CD8-positive, alpha-beta memory T cell (primary cell): Measurements from ENCODE around the gene THRAP3. TPM values are rescaled to one million over a fixed set of nuclear protein-coding genes. Genes with fewer than 3 reads are reported as not detected.
A peak's percentile ranks its signal among the peaks of the same experiment; 100 is the strongest.
"Not testable (repeated sequence)": the region's sequence is repeated elsewhere in the genome, so short reads cannot be mapped to it uniquely, and the experiment has no call there.

Source experiments
- CTCF ChIA-PET: fragments of 350-600 bp; sonication (Branson Sonifier 250); formaldehyde crosslinking; loops from one replicate; lab custom pipeline; 2021; ENCODE audit warnings: antibody characterized with exemption; lab: Charles Lee
- POLR2A ChIA-PET: fragments of 350-600 bp; sonication (Branson Sonifier 250); formaldehyde crosslinking; loops from one replicate; lab custom pipeline; 2021; ENCODE audit warnings: antibody characterized with exemption; lab: Charles Lee
- DNase-seq, 5 donors: peaks; one replicate each; pipeline versions ENCODE4 v3.0.0 to v3.0.0-alpha.2; 2020 to 2022; ENCODE audit warnings: mixed read lengths in 1 of 5
- H3K27ac ChIP-seq: one replicate; pipeline ENCODE4 v1.7.0; 2013; ENCODE audit warnings: low read depth, mild to moderate bottlenecking, low read length, moderate library complexity
- H3K27me3 ChIP-seq: 2 replicates; pipeline ENCODE4 v1.7.0; 2013; ENCODE audit warnings: low read length, mild to moderate bottlenecking; ENCODE audit not compliant: insufficient read depth, poor library complexity, severe bottlenecking
- H3K36me3 ChIP-seq: 2 replicates; pipeline ENCODE4 v1.7.0; 2013; ENCODE audit warnings: mild to moderate bottlenecking, low read length, moderate library complexity; ENCODE audit not compliant: insufficient read depth
- H3K4me1 ChIP-seq: 2 replicates; pipeline ENCODE4 v1.7.0; 2013; ENCODE audit warnings: mild to moderate bottlenecking, low read length, moderate library complexity; ENCODE audit not compliant: insufficient read depth
- H3K4me3 ChIP-seq: 2 replicates; pipeline ENCODE4 v1.7.0; 2013; ENCODE audit warnings: mild to moderate bottlenecking, low read length
- H3K9me3 ChIP-seq: 2 replicates; pipeline ENCODE4 v1.7.0; 2013; ENCODE audit warnings: mild to moderate bottlenecking, low read length
- H3K27ac Mint-ChIP-seq, 8 donors: one replicate each; pipeline ENCODE4 v1.8.0; 2020 to 2021; ENCODE audit warnings: mixed read lengths in 8 of 8, mild to moderate bottlenecking in 6 of 8, inconsistent platforms in 3 of 8, moderate library complexity in 3 of 8
- H3K27me3 Mint-ChIP-seq, 2 donors: one replicate each; pipeline ENCODE4 v1.8.0; 2020 to 2021; ENCODE audit warnings: mixed read lengths in 2 of 2, mild to moderate bottlenecking in 1 of 2, moderate library complexity in 1 of 2
- H3K36me3 Mint-ChIP-seq, 3 donors: one replicate each; pipeline ENCODE4 v1.8.0; 2020 to 2021; ENCODE audit warnings: mixed read lengths in 3 of 3, inconsistent platforms in 1 of 3, mild to moderate bottlenecking in 1 of 3
- H3K4me1 Mint-ChIP-seq, 3 donors: one replicate each; pipeline ENCODE4 v1.8.0; 2020 to 2021; ENCODE audit warnings: mixed read lengths in 3 of 3, inconsistent platforms in 1 of 3, mild to moderate bottlenecking in 1 of 3
- H3K4me3 Mint-ChIP-seq, 7 donors: one replicate each; pipeline ENCODE4 v1.8.0; 2020 to 2021; ENCODE audit warnings: mixed read lengths in 7 of 7, mild to moderate bottlenecking in 6 of 7, moderate library complexity in 4 of 7, inconsistent platforms in 2 of 7
- H3K9me3 Mint-ChIP-seq, 5 donors: one replicate each; pipeline ENCODE4 v1.8.0; 2020 to 2022; ENCODE audit warnings: mixed read lengths in 5 of 5, mild to moderate bottlenecking in 3 of 5, moderate library complexity in 2 of 5, inconsistent platforms in 1 of 5
- polyA plus RNA-seq: library from polyadenylated mRNA; unstranded; fragments of 300-500 nt; fragmentation: Illumina TruSeq; gene quantifications from one replicate; pipeline ENCODE4 v1.2.3, GENCODE V29; 2021
- total RNA-seq, 2 experiments: library from RNA; stranded (reverse); gene quantifications; one replicate each; pipeline ENCODE4 v1.2.3, GENCODE V29; 2021

The THRAP3 gene
- total and polyA plus RNA-seq, 3 experiments from 2014 or later = 100 to 168 (median 167) TPM

DNA sequence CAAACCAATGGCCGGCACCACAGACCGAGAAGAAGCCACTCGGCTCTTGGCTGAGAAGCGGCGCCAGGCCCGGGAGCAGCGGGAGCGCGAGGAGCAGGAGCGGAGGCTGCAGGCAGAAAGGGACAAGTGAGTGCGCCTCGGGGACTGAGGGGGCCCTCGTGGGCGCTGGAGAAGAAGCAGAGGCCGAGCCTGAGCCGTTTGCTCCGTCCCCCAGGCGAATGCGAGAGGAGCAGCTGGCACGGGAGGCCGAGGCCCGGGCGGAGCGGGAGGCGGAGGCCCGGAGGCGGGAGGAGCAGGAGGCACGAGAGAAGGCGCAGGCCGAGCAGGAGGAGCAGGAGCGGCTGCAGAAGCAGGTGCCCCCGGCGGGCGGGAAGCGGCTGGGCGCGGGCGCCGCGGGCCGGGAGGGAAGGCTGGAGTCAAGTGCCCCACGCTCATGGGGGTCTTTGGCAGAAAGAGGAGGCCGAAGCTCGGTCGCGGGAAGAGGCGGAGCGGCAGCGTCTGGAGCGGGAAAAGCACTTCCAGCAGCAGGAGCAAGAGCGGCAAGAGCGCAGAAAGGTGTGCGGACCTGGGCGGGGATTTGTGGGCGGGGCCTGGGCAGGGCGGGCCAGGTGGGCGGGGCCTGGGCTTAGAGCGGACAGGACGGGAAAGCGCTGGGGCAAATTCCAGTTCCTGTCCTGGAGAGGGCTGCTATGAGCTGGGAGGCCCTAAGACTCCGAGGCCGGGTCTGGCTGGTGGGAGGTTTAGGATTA, 45.6 kb upstream of the THRAP3 start:
- Mint-ChIP-seq H3K27me3 (no peaks in the 10 kb centered on the region), H3K9me3 (no peaks in the 10 kb centered on the region), H3K4me3 (no peak overlapping the region), H3K36me3 (peaks cover 4 to 74% (median 9%) of the 10 kb centered on the region in 3 donors), H3K27ac (no peak overlapping the region), H3K4me1 (peaks cover 10 to 17% (median 10%) of the 10 kb centered on the region in 3 donors)
- DNase-seq = no peak
- Histone ChIP-seq H3K4me1 (no peaks in the 10 kb centered on the region), H3K4me3 (no peak overlapping the region), H3K27ac (no peak overlapping the region), H3K27me3 (no peaks in the 10 kb centered on the region), H3K9me3 (no peaks in the 10 kb centered on the region), H3K36me3 (peaks cover 43% of the 10 kb centered on the region)
- ChIA-PET CTCF (interaction anchor here (2.0 kb wide), 1 partner anchor 10 kb away, joined by 7 read pairs; no protein-coding TSS in a partner anchor), POLR2A (no interaction called here)

DNA sequence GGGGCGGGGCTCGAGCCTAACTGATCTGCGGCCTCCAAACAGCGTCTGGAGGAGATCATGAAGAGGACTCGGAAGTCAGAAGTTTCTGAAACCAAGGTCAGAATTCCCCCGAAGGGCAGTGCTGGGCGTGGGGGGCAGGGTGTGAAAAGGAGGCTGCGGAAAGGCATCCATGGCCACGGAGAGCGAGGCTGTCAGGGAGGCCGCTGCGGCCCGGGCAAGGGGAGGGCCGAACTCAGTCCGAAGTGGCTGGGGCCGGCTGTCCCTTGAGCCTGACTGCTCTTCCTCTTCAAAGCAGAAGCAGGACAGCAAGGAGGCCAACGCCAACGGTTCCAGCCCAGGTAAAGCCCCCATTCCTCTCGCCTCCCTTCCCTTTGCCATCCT, 45.0 kb upstream of the THRAP3 start:
- H3K36me3 Mint-ChIP-seq = peaks cover 0 to 68% (median 6%) of the 10 kb centered on the region in 3 donors
- ChIA-PET CTCF (interaction anchor here (2.0 kb wide), 1 partner anchor 9 kb away, joined by 7 read pairs; no protein-coding TSS in a partner anchor), POLR2A (no interaction called here)
- no peak for DNase-seq
- H3K9me3 Mint-ChIP-seq = no peaks in the 10 kb centered on the region
- no peaks in the 10 kb centered on the region for H3K27me3 Mint-ChIP-seq
- Histone ChIP-seq H3K27me3 (no peaks in the 10 kb centered on the region), H3K4me1 (no peaks in the 10 kb centered on the region), H3K4me3 (no peak overlapping the region), H3K9me3 (no peaks in the 10 kb centered on the region), H3K27ac (no peak overlapping the region), H3K36me3 (peaks cover 37% of the 10 kb centered on the region)
- H3K4me1 Mint-ChIP-seq = peaks cover 5 to 11% (median 7%) of the 10 kb centered on the region in 3 donors
- no peak overlapping the region for H3K4me3 Mint-ChIP-seq
- H3K27ac Mint-ChIP-seq = no peak overlapping the region

DNA sequence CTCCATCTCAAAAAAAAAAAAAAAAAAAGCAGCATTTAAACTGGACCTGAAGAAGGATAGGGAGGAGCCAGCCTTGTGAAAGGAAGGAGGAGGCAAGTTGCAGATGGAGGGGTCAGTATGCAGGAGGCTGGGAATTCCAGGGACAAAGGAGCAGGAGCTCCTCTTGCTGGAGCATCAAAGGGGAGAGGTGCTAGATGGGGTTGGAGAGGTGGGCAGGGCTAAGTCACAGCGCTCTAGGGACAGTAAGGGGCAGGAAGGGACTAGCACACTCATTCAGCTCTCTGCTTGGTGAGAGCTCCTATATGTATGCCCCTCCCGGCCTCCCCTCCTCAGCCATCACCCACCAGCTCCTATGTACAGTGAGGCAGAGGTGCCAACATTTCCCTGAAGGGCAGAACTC, 41.5 kb upstream of the THRAP3 start:
- Histone ChIP-seq H3K36me3 (peaks cover 18% of the 10 kb centered on the region), H3K27me3 (no peaks in the 10 kb centered on the region), H3K4me1 (peaks cover 2% of the 10 kb centered on the region), H3K9me3 (no peaks in the 10 kb centered on the region), H3K27ac (no peak overlapping the region), H3K4me3 (no peak overlapping the region)
- POLR2A ChIA-PET = interaction anchor here (0.6 to 1.6 kb wide), 5 partner anchors 21 to 36 kb away, joined by 3 to 11 read pairs (median 5); partner anchors contain the start of gene MAP7D1
- Mint-ChIP-seq H3K4me1 (peaks cover 5 to 12% (median 9%) of the 10 kb centered on the region in 3 donors), H3K4me3 (no peak overlapping the region), H3K9me3 (no peaks in the 10 kb centered on the region), H3K36me3 (peaks cover 0 to 39% (median 6%) of the 10 kb centered on the region in 3 donors), H3K27ac (peak overlapping the region in 5 of 8 donors; percentile 37 to 93 (median 46)), H3K27me3 (peaks cover 0 to 1% of the 10 kb centered on the region in 2 donors)
- CTCF ChIA-PET = interaction anchor here (0.7 to 2.8 kb wide), 11 partner anchors 11 to 103 kb away, joined by 3 to 31 read pairs (median 4); partner anchors contain the start of gene TRAPPC3
- no peak for DNase-seq

DNA sequence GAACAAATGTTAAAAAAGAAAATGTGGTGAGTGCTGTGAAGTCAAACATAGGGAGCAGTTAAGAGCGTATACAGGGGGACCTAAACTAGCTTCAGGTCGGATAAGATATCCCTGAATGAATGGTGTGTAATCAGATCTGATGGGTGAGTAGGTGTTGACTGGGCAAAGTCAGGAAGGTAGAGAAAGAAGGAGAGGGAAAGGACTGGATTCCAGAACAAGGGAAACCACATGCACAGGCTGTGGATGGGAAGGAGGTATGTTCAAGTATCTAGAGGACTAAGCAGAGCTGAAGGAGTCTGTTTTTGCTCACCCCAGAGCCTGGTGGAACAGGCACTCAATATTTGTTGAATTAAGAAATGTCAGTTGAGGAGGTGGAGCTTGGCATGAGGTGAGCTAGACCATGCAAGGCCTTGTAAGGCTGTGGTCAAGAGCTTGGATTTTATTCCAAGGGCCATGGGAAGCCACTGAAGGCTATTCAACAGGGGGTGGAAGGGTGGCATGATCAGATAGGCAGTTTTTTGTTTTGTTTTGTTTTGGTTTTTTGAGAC, 40.9 kb upstream of the THRAP3 start:
- Histone ChIP-seq H3K4me1 (peaks cover 5% of the 10 kb centered on the region), H3K27me3 (no peaks in the 10 kb centered on the region), H3K4me3 (no peak overlapping the region), H3K36me3 (peaks cover 17% of the 10 kb centered on the region), H3K9me3 (no peaks in the 10 kb centered on the region), H3K27ac (no peak overlapping the region)
- no peak overlapping the region for H3K4me3 Mint-ChIP-seq
- no peak for DNase-seq
- peaks cover 10 to 17% (median 15%) of the 10 kb centered on the region in 3 donors for H3K4me1 Mint-ChIP-seq
- ChIA-PET POLR2A (interaction anchor here (0.6 to 1.6 kb wide), 5 partner anchors 22 to 36 kb away, joined by 3 to 11 read pairs (median 5); partner anchors contain the start of gene MAP7D1), CTCF (interaction anchor here (0.8 to 2.8 kb wide), 10 partner anchors 11 to 102 kb away, joined by 3 to 31 read pairs (median 4); partner anchors contain the start of gene TRAPPC3)
- H3K9me3 Mint-ChIP-seq = no peaks in the 10 kb centered on the region
- H3K27me3 Mint-ChIP-seq = peaks cover 0 to 1% of the 10 kb centered on the region in 2 donors
- peak overlapping the region in 5 of 8 donors; percentile 30 to 93 (median 48) for H3K27ac Mint-ChIP-seq
- peaks cover 0 to 36% (median 6%) of the 10 kb centered on the region in 3 donors for H3K36me3 Mint-ChIP-seq

DNA sequence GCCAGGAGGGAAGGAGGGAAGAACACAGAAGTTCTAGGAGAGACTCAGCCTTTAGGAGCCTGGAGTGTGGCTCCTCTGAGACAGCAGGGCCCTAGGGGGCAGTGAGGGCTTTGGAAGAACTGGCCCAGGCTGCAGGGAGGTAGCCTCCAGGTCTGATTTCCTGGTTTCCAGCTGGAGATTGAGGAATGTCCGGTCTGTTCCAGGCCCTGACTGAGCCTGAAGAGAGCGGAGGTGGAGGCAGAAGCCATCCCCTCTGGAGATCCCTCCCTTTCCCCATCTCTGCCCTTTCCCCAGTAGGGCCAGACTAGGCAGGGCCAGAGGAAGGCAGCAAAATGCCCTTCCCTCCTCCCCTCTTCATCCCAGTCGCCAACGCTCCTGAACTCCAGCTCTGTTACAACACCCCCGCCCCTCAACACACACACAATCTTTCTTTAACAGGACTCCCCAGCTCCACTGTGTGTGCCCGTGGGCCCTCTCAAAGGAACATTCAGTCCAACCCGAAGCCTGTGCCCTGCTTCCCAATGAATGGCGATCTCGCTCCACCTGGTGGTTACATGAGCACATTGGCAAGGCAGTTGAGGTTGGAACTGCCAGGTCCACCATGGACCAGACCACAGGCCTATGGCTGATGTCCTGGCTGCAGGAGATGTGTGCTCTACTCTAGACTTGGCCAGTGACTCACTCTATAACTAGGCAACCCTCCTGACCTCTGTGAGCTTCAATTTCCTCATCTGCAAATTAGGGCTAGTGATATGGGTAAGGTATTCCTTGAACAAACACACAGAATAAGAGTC, 36.2 kb upstream of the THRAP3 start:
- Mint-ChIP-seq H3K27ac (peak overlapping the region; percentile 0 to 94 (median 86)), H3K4me3 (no peak overlapping the region), H3K27me3 (peaks cover 0 to 1% of the 10 kb centered on the region in 2 donors), H3K36me3 (no peaks in the 10 kb centered on the region), H3K4me1 (peaks cover 8 to 15% (median 12%) of the 10 kb centered on the region in 3 donors), H3K9me3 (no peaks in the 10 kb centered on the region)
- ChIA-PET POLR2A (interaction anchor here (1.0 to 2.0 kb wide), 4 partner anchors 32 to 98 kb away, joined by 4 to 22 read pairs (median 6); partner anchors contain the start of genes MAP7D1, THRAP3 and TRAPPC3), CTCF (interaction anchor here (0.6 to 9.7 kb wide), 32 partner anchors 9 to 199 kb away, joined by 3 to 190 read pairs (median 5); partner anchors contain the start of genes MAP7D1, THRAP3 and TRAPPC3)
- DNase-seq = peak; percentile 67 to 89 (median 76)
- Histone ChIP-seq H3K27ac (no peak overlapping the region), H3K36me3 (no peaks in the 10 kb centered on the region), H3K27me3 (no peaks in the 10 kb centered on the region), H3K4me1 (peaks cover 5% of the 10 kb centered on the region), H3K9me3 (no peaks in the 10 kb centered on the region), H3K4me3 (no peak overlapping the region)

DNA sequence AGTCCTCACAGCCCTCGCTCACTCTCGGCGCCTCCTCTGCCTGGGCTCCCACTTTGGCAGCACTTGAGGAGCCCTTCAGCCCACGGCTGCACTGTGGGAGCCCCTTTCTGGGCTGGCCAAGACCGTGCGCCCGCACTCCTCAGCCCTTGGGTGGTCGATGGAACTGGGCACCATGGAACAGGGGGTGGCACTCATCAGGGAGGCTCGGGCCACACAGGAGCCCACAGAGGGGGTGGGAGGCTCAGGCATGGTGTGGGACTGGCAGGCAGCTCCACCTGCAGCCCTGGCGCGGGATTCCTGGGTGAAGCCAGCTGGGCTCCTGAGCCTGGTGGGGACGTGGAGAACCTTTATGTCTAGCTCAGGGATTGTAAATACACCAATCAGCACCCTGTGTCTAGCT, 27.4 kb upstream of the THRAP3 start:
- H3K27me3 ChIP-seq, H3K36me3 ChIP-seq, H3K27ac Mint-ChIP-seq, H3K36me3 Mint-ChIP-seq, H3K27ac ChIP-seq, H3K9me3 ChIP-seq, H3K4me1 ChIP-seq, H3K4me3 ChIP-seq, H3K9me3 Mint-ChIP-seq, H3K4me3 Mint-ChIP-seq, POLR2A ChIA-PET, H3K27me3 Mint-ChIP-seq, DNase-seq, H3K4me1 Mint-ChIP-seq: not testable (repeated sequence)
- CTCF ChIA-PET = interaction anchor here (1.0 kb wide), 1 partner anchor 48 kb away, joined by 4 read pairs; the partner anchor contains the start of gene TRAPPC3

DNA sequence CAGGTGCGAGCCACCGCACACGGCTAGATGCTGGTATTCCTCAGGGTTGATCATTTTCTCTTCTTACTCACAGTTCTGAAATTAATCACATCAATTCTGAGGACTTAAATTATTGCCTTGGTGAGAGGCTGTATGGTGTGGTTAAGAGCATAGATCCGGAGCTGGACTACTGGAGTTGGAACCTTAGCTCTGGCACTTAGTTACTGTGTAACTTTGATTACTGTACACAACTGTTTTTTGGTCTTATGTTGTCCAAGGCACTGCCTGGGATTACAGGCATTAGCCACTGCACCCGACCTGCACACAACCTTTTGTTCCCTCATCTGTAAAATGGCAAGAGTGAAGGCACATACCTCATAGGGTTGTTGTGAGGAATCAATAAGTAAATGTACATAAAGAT, 25.6 kb upstream of the THRAP3 start:
- peaks cover 0 to 7% of the 10 kb centered on the region in 2 donors for H3K27me3 Mint-ChIP-seq
- DNase-seq = no peak
- H3K9me3 Mint-ChIP-seq = no peaks in the 10 kb centered on the region
- H3K27me3 ChIP-seq = no peaks in the 10 kb centered on the region
- H3K4me3 Mint-ChIP-seq = no peak overlapping the region
- no peaks in the 10 kb centered on the region for H3K9me3 ChIP-seq
- no peak overlapping the region for H3K27ac ChIP-seq
- H3K36me3 Mint-ChIP-seq = no peaks in the 10 kb centered on the region
- H3K36me3 ChIP-seq = no peaks in the 10 kb centered on the region
- H3K4me3 ChIP-seq = no peak overlapping the region
- no peaks in the 10 kb centered on the region for H3K4me1 ChIP-seq
- no peak overlapping the region for H3K27ac Mint-ChIP-seq
- ChIA-PET CTCF (no interaction called here), POLR2A (no interaction called here)
- no peaks in the 10 kb centered on the region for H3K4me1 Mint-ChIP-seq
